ENCODE data around the gene SYT8.

The SYT8 gene

GRCh38 chr11:1838077-1838425, 3.3 kb downstream of the SYT8 start:
- H3K9me3 Mint-ChIP-seq, result no peaks in the 10 kb centered on the region
- no peak overlapping the region for H3K27ac Mint-ChIP-seq
- peaks cover 8% of the 10 kb centered on the region for H3K27me3 Mint-ChIP-seq (ENCODE audit: low read depth, poor library complexity)
- H3K4me1 Mint-ChIP-seq, result peaks cover 7% of the 10 kb centered on the region
- no peaks in the 10 kb centered on the region for H3K36me3 Mint-ChIP-seq (ENCODE audit: low read depth)
- no peak for DNase-seq
- TF ChIP-seq CTCF (IDR thresholded peaks at IDR 0.05), result no peak
- H3K4me3 Mint-ChIP-seq, result no peak overlapping the region

GRCh38 chr11:1838426-1839144, 3.8 kb downstream of the SYT8 start, which contains the start of gene TNNI2:
TNNI2 (plus strand) TSS chr11:1838981; CDS start chr11:1839697, 716 bp downstream.
- Mint-ChIP-seq H3K4me1 (peaks cover 5% of the 10 kb centered on the region), H3K4me3 (no peak within 1 kb of the TSS), H3K27me3 (ENCODE audit: low read depth, poor library complexity) (peaks cover 3% of the 10 kb centered on the region), H3K36me3 (ENCODE audit: low read depth) (no peaks in the 10 kb centered on the region), H3K27ac (no peak within 1 kb of the TSS), H3K9me3 (no peaks in the 10 kb centered on the region)
- no peak for DNase-seq
- no peak for TF ChIP-seq CTCF (IDR thresholded peaks at IDR 0.05)

GRCh38 chr11:1839204-1839923, 4.6 kb downstream of the SYT8 start:
- no peak overlapping the region for H3K27ac Mint-ChIP-seq
- H3K4me3 Mint-ChIP-seq, result no peak overlapping the region
- H3K27me3 Mint-ChIP-seq (ENCODE audit: low read depth, poor library complexity), result peaks cover 3% of the 10 kb centered on the region
- DNase-seq, result no peak
- no peak for TF ChIP-seq CTCF (IDR thresholded peaks at IDR 0.05)
- H3K9me3 Mint-ChIP-seq, result no peaks in the 10 kb centered on the region
- H3K36me3 Mint-ChIP-seq (ENCODE audit: low read depth), result no peaks in the 10 kb centered on the region
- H3K4me1 Mint-ChIP-seq, result peaks cover 12% of the 10 kb centered on the region

GRCh38 chr11:1839924-1840779, 5.4 kb downstream of the SYT8 start:
- Mint-ChIP-seq H3K9me3 (no peaks in the 10 kb centered on the region), H3K27me3 (ENCODE audit: low read depth, poor library complexity) (peaks cover 3% of the 10 kb centered on the region), H3K4me1 (peaks cover 20% of the 10 kb centered on the region), H3K4me3 (no peak overlapping the region), H3K36me3 (ENCODE audit: low read depth) (no peaks in the 10 kb centered on the region), H3K27ac (no peak overlapping the region)
- no peak for TF ChIP-seq CTCF (IDR thresholded peaks at IDR 0.05)
- DNase-seq, result no peak

- H3K4me3 Mint-ChIP-seq, result no peak overlapping the region
- no peak for DNase-seq
- H3K27ac Mint-ChIP-seq, result no peak overlapping the region
- no peaks in the 10 kb centered on the region for H3K27me3 Mint-ChIP-seq (ENCODE audit: low read depth, poor library complexity)
- TF ChIP-seq CTCF (IDR thresholded peaks at IDR 0.05), result no peak
- no peaks in the 10 kb centered on the region for H3K36me3 Mint-ChIP-seq (ENCODE audit: low read depth)
- H3K4me1 Mint-ChIP-seq, result peaks cover 25% of the 10 kb centered on the region
- no peaks in the 10 kb centered on the region for H3K9me3 Mint-ChIP-seq
Measured at GRCh38 chr11:1840780-1841480, 6.1 kb downstream of the SYT8 start.

Measured in nephron progenitor cell (in vitro differentiated cells).